ENCODE measurements around the gene DMWD.

The DMWD gene

DNA sequence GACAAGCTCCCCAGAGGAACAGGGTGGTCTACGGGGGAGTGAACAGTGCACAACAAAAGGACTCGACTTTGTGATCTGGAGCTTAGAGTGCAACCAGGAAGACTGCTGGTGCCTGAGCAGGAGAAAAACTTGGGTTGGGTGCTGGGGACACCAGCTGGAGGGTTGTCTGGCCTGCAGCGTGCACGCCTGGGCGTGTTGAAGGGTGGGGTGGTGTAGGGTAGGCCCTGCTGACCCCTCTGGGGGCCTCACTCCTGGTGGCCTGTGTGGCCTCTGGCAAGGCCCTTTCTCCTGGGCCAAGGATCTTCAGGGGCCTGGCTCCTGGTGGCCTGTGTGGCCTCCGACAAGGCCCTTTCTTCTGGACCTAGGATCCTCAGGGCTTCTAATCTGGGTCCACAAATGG is 27.1 kb upstream of the DMWD start:
- H3K79me2 ChIP-seq (ENCODE audit: insufficient read depth, low read length), result no peaks in the 10 kb centered on the region
- no peaks in the 10 kb centered on the region for H3K27me3 ChIP-seq (ENCODE audit: low read length)

DNA sequence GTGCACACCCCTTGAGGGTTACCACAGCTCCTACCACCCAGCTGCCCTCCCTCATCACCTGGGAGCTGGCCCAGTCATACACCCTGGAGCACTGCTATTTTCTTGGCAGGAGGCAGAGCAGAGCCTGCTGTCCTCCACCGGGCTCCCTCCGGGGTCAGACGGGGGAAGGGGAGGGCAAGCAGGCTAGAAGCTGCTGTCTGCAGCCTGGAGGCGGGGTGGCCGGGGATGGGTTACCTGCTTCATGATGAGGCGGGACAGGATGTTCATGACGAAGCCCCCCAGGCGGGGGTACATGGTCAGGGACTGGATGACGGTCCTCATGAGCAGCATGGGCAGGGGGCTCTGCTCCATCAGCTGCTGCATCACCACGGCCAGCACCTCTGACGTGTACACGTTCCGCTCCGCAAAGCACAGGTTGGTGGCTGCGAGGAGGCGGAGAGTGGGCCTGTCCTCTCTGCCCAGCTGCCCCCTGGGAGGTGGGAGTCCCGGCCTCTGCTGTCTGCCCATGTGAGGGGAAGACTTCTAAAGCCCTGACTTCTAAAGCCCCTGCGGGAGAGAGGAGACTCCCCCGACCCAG is 25.2 kb upstream of the DMWD start:
- no peaks in the 10 kb centered on the region for H3K79me2 ChIP-seq (ENCODE audit: insufficient read depth, low read length)
- H3K9ac ChIP-seq (ENCODE audit: low read length), result no peak overlapping the region
- H3F3A ChIP-seq (ENCODE audit: insufficient read depth), result peaks cover 3% of the 10 kb centered on the region; the same call in 1 of the 2 replicates
- H2AFZ ChIP-seq (ENCODE audit: low read depth, low read length, severe bottlenecking), result no peak overlapping the region
- H4K20me1 ChIP-seq (ENCODE audit: low read depth, low read length), result no peaks in the 10 kb centered on the region
- H3K9me3 ChIP-seq (ENCODE audit: insufficient read depth, low read length), result no peaks in the 10 kb centered on the region
- no peak overlapping the region for H3K4me3 ChIP-seq (ENCODE audit: insufficient read depth, low read length, poor library complexity, severe bottlenecking)
- peak overlapping the region; percentile 24; the same call in 1 of the 2 replicates for H3K27ac ChIP-seq (ENCODE audit: low read depth, low read length)
- H3K27me3 ChIP-seq (ENCODE audit: low read length), result no peaks in the 10 kb centered on the region
- no peaks in the 10 kb centered on the region for H3K36me3 ChIP-seq (ENCODE audit: low read length)
- H3K4me2 ChIP-seq (ENCODE audit: low read depth, low read length, poor library complexity, severe bottlenecking), result no peak overlapping the region
- TF ChIP-seq, protein P1, sequence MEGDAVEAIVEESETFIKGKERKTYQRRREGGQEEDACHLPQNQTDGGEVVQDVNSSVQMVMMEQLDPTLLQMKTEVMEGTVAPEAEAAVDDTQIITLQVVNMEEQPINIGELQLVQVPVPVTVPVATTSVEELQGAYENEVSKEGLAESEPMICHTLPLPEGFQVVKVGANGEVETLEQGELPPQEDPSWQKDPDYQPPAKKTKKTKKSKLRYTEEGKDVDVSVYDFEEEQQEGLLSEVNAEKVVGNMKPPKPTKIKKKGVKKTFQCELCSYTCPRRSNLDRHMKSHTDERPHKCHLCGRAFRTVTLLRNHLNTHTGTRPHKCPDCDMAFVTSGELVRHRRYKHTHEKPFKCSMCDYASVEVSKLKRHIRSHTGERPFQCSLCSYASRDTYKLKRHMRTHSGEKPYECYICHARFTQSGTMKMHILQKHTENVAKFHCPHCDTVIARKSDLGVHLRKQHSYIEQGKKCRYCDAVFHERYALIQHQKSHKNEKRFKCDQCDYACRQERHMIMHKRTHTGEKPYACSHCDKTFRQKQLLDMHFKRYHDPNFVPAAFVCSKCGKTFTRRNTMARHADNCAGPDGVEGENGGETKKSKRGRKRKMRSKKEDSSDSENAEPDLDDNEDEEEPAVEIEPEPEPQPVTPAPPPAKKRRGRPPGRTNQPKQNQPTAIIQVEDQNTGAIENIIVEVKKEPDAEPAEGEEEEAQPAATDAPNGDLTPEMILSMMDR (IDR thresholded peaks at IDR 0.05; ENCODE audit: insufficient read depth, low read length, poor library complexity, severe bottlenecking), result no peak
- TF ChIP-seq EZH2phosphoT487 (conservative IDR thresholded peaks at IDR 0.05; ENCODE audit: low read length), result no peak
- no peaks in the 10 kb centered on the region for H3K9me2 ChIP-seq (replicated peaks; ENCODE audit: insufficient read depth, low read length)

More for the DNA sequence above, 27.1 kb upstream of the DMWD start:
- Histone ChIP-seq H3K4me3 (ENCODE audit: insufficient read depth, low read length, poor library complexity, severe bottlenecking) (no peak overlapping the region), H3K36me3 (ENCODE audit: low read length) (no peaks in the 10 kb centered on the region), H3K9me2 (replicated peaks; ENCODE audit: insufficient read depth, low read length) (no peaks in the 10 kb centered on the region), H3F3A (ENCODE audit: insufficient read depth) (peaks cover 3% of the 10 kb centered on the region; the same call in 1 of the 2 replicates), H3K4me2 (ENCODE audit: low read depth, low read length, poor library complexity, severe bottlenecking) (no peak overlapping the region), H3K9ac (ENCODE audit: low read length) (no peak overlapping the region), H3K27ac (ENCODE audit: low read depth, low read length) (no peak overlapping the region), H2AFZ (ENCODE audit: low read depth, low read length, severe bottlenecking) (no peak overlapping the region), H4K20me1 (ENCODE audit: low read depth, low read length) (no peaks in the 10 kb centered on the region), H3K9me3 (ENCODE audit: insufficient read depth, low read length) (no peaks in the 10 kb centered on the region)
- TF ChIP-seq, protein P1 (IDR thresholded peaks at IDR 0.05; ENCODE audit: insufficient read depth, low read length, poor library complexity, severe bottlenecking), result no peak
- TF ChIP-seq EZH2phosphoT487 (conservative IDR thresholded peaks at IDR 0.05; ENCODE audit: low read length), result no peak

DNA sequence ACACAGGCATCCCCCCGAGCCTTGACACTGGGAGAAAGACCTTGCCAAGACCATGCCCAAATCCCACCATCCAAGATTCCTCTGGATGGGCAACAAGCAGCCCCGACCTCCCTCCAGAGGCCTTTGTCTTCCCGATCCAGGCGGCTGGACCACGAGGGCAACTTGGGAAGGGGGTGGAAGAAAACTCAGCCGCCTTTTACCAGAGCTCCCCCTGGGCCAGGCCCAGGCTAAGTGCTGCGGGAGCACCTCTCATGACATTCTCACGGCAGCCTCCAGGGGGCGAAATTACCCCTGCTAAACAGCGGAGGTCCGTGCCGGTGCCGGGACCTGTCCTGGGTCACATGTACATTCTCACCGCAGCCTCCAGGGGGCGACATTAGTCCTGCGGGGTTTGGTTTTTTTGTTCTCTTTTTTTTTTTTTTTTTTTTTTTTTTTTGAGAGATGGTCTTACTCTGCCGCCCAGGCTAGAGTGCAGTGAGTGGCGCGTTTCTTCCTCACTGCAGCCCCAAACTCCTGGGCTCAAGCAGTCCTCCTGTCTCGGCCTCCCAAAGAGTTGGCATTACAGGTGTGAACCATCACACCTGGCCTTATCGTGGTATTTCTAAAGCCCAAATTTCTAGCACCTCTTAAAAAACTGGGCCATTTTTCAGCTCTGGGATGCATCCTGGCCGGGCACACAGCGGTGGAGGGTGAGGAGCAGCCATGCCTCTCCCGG is 24.5 kb upstream of the DMWD start:
- no peak overlapping the region for H3K4me3 ChIP-seq (ENCODE audit: insufficient read depth, low read length, poor library complexity, severe bottlenecking)
- no peak overlapping the region for H3K4me2 ChIP-seq (ENCODE audit: low read depth, low read length, poor library complexity, severe bottlenecking)

More for the DNA sequence above, 24.5 kb upstream of the DMWD start:
- no peaks in the 10 kb centered on the region for H3K79me2 ChIP-seq (ENCODE audit: insufficient read depth, low read length)
- H3K9ac ChIP-seq (ENCODE audit: low read length), result no peak overlapping the region
- H2AFZ ChIP-seq (ENCODE audit: low read depth, low read length, severe bottlenecking), result no peak overlapping the region
- no peaks in the 10 kb centered on the region for H3K27me3 ChIP-seq (ENCODE audit: low read length)
- TF ChIP-seq, protein P1 (IDR thresholded peaks at IDR 0.05; ENCODE audit: insufficient read depth, low read length, poor library complexity, severe bottlenecking), result peak; percentile 98
- TF ChIP-seq EZH2phosphoT487 (conservative IDR thresholded peaks at IDR 0.05; ENCODE audit: low read length), result no peak
- H4K20me1 ChIP-seq (ENCODE audit: low read depth, low read length), result no peaks in the 10 kb centered on the region
- no peaks in the 10 kb centered on the region for H3K9me3 ChIP-seq (ENCODE audit: insufficient read depth, low read length)
- H3K9me2 ChIP-seq (replicated peaks; ENCODE audit: insufficient read depth, low read length), result no peaks in the 10 kb centered on the region
- H3F3A ChIP-seq (ENCODE audit: insufficient read depth), result peaks cover 3% of the 10 kb centered on the region; the same call in 1 of the 2 replicates
- H3K36me3 ChIP-seq (ENCODE audit: low read length), result no peaks in the 10 kb centered on the region
- peak overlapping the region; percentile 24; the same call in 1 of the 2 replicates for H3K27ac ChIP-seq (ENCODE audit: low read depth, low read length)

Measured in SU-DHL-6 (cell line).